ENCODE data around the gene ZNF614.
"Not testable (repeated sequence)": the region's sequence is repeated elsewhere in the genome, so short reads cannot be mapped to it uniquely, and the experiment has no call there.

The ZNF614 gene

DNA sequence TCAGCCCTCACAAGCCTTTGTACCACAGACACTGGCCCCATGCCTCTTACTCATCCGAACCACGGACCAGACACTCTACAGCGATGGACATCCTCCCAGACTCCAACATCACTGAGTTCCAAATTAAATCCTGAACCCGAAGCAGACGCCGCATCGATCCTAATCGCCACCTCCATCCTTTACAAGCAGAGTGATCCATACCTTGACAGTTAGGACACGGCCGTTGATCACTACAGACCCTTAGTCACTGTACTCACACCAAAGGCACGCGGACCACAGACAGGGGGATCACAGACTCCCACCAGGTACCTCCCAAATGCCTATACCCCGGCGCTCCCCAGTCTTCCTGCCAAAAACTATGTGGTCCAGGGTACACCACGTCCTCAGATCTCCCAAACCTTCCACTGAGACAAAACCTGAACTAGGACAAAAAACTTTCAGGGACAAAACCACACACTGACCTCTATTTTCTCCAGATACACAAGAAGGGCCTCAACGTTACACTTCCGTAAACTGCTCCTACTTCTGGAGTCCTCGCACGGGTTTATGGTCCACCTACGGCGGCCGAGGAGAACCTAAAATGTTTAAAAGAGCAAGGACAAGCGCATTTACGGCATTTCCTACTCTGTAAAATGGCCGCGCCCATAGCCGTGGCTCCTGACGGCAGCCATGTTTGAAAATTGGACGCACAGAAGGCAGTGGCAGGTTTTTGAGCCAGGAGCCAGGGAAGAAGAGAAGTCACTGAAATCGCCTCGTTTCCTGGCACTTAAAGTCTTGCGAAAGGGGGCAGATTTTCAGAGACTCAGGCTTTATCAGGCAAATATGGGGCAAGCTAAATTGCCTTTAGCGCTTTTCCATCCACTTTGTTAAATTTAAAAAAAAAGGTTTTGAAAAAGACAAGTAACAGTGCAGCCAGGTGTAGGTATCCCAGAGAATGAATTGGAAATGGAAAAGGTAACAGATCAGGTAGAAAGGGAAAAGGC is 41.6 kb downstream of the ZNF614 start, which contains the start of gene ZNF350:
TSS of gene ZNF350 (minus strand) at position 532 of the 983 bp plus-strand sequence. CDS start 12,480 bp downstream, outside the sequence.
- DNase-seq, result peak; percentile 96 to 97

DNA sequence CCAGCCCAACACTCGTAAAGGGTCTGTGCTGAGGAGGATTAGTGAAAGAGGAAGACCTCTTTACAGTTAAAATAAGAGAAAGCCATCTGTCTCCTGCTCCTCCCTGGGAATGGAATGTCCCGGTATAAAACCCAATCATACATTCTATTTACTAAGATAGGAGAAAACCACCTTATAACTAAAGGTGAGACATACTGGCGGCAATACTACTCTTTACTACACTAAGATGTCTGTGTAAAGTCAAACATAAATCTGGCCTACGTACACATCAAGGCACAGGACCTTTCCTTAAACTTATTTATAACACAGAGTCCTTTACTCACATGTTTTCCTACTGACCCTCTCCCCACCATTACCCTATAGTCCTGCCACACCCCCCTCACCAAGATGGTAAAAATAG is 44.8 kb downstream of the ZNF614 start:
- no peak for DNase-seq

DNA sequence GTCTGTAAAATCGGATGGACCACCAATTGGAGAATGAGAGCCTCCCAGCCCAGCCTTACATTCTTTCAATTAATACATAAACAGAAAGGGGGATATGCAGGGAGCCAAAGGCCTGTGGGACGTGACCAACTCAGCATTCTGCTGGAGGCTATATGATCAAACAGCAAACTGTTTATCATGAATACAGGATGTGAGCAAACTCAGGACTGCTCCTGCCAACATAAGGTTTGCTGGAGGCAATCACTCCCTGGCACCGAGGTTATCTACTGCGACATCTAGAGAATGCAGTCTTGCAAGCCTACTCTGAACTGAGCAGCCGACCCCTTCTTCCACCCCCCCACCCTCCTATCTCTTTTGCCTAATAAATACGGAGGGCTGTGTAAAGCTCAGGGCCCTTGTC is 47.3 kb downstream of the ZNF614 start:
- DNase-seq, result not testable (repeated sequence)

DNA sequence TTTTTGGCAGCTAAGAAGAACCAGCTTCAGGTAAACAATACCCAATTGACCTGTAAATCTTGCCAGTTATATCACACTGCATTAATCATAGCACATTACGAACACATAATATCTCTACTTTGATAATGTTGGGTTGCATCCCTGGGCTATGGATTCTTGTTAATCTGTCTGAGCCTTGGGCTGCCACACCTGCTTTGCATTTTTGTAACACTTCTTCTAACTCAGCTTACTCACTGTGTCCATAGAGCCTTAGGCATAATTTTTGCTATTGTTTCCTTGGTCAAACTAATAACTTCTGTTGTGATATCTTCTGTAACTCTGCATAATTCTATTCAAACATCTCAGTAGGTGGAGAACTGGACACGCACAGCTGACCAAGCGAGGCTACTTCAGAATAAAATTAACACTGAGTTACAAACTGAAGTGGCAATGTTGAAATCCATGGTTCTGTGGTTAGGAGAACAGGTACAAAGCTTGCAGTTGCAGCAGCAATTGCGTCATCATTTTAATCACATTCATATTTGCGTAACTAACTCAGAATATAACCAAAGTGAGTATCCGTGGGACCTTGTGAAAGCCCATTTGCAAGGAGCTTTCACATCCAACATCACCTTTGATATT is 48.0 kb downstream of the ZNF614 start:
- DNase-seq, result no peak

DNA sequence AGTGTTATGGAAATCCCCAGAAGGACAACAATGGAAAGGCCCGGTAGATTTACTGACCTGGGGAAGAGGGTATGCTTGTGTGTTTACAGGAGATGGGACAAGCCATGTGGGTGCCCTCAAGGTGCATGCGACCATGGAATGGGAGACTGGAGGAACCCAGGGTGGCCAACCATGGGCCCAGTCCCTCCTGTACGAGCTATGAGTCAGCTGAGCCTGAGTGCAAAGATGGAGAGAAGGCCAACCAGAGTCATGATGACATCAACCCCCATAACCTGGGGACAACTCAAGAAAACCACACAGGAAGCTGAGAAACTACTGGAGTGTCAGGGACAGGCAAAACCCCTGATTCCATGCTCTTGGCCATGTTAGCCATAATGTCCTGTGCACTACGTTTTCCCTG is 49.3 kb downstream of the ZNF614 start:
- DNase-seq, result no peak

DNA sequence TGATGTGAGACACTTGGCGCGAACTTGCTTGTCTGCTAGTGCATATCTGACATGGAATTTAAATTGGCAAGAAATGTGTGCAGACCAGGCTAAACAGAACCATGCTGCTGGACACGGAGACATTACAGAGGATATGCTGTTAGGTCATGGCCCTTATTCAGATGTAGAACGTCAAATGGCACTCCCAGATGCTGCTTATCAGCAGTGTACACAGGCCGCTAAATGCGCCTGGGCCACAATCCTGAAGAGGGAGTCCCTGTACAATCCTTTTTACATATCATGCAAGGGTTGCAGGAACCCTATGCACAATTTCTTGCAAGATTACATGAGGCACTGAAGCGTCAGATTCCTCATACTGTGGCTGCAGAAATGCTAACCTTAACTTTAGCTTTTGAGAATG is 50.8 kb downstream of the ZNF614 start:
- no peak for DNase-seq

DNA sequence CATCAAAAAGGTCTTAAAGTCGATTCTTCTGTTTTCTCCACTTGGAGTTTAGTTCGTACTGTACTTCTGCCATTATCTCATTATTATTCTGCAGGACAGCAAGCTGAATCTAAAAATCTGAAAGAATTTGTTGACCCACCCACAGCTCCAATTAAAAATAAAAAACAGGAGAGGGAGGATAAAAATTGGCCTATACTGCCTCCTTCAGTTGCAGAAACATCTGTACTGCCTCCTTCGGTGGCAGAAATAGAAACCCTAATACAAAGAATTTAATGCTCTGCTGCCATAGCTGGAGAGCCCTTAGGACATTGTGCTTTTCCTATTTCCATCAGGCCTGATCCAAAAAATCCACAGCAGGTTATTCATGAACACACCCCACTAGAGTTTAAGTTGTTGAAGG is 51.3 kb downstream of the ZNF614 start:
- no peak for DNase-seq

DNA sequence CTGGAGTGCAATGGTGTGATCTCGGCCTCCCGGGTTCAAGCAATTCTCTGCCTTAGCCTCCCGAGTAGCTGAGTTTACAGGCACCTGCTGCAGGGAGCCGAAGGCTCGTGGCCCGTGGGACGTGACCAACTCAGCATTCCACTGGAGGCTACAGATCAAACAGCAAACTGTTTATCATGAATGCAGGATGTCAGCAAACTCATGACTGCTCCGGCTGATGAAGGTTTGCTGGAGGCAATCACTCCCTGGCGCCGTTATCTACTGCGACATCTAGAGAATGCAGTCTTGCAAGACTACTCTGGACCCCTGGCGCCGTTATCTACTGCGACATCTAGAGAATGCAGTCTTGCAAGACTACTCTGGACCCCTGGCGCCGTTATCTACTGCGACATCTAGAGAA is 52.4 kb downstream of the ZNF614 start:
- DNase-seq, result not testable (repeated sequence)

DNA sequence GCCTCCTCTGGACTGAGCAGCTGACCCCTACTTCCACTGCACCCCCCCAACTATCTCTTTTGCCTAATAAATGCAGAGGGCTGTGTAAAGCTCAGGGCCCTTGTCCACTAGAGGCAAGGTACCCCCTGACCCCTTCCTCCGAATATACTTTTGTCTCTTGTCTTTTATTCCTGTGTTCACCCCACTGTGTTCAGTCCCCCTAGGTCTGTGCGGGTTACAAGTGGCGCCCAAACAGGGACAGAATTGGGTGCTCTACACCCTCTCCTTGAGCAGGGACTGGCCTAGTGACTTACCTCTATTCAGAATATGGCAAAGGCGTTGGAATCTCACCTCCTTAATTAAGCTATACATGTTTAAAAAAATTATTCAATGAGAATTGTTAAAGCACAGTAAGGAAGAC is 56.6 kb downstream of the ZNF614 start:
- DNase-seq, result peak in 1 of 2 donors; percentile 5

DNA sequence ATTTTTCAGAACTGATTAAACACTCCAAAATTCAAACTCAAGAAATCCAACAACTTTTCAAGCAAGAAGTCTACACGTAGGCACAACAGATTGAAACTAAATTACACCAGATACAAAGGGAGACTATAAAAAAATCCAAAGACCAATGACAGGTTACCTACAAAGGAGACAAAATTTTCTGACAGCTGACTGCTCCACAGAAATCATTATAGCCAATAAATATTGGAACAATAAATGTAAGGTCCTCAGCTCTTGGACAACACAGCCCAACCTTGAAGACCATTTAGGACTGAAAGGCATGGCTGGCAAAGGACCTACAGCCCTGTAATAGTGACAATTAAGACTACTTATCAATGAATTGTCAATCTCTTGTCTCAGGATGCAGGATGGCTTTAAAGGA is 57.5 kb downstream of the ZNF614 start:
- DNase-seq, result no peak

DNA sequence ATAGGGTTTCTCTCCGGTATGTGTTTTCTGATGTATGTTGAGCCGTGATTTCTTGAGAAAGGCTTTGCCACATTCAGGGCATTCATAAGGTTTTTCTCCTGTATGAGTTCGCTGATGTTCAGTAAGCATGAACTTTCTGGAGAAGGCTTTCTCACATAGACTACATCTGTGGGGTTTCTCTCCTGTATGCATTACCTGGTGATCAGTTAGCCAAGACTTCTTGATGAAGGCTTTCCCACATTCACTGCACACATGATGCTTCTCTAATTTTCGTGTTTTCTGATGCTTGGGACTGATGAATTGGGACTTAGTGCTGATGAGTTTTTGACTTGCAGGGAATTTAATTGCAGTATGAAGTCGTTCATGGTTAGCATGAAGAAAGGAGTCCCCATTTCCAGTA is 62.6 kb downstream of the ZNF614 start:
- DNase-seq, result no peak
